ENCODE measurements around the gene PYGO2.

Gene PYGO2

GRCh38 chr1:154953611-154954038 is 8.0 kb downstream of the PYGO2 start:
- Histone ChIP-seq H3K9ac (ENCODE audit: low read length) (peak overlapping the region; percentile 24), H3K4me3 (ENCODE audit: low read length) (no peak overlapping the region), H3K27me3 (ENCODE audit: control insufficient read depth, insufficient read depth, low read length) (no peaks in the 10 kb centered on the region), H3K9me3 (ENCODE audit: control insufficient read depth, low read length) (no peaks in the 10 kb centered on the region), H3K4me1 (ENCODE audit: control insufficient read depth, insufficient read depth, low read length) (peaks cover 36% of the 10 kb centered on the region), H3K36me3 (ENCODE audit: control insufficient read depth, insufficient read depth, low read length) (no peaks in the 10 kb centered on the region)

- no peaks in the 10 kb centered on the region for H3K27me3 ChIP-seq (ENCODE audit: control insufficient read depth, insufficient read depth, low read length)
- peaks cover 5% of the 10 kb centered on the region for H3K36me3 ChIP-seq (ENCODE audit: control insufficient read depth, insufficient read depth, low read length)
- peaks cover 36% of the 10 kb centered on the region for H3K4me1 ChIP-seq (ENCODE audit: control insufficient read depth, insufficient read depth, low read length)
- H3K9me3 ChIP-seq (ENCODE audit: control insufficient read depth, low read length), result no peaks in the 10 kb centered on the region
- no peak overlapping the region for H3K9ac ChIP-seq (ENCODE audit: low read length)
- no peak overlapping the region for H3K4me3 ChIP-seq (ENCODE audit: low read length)
These were observed 8.9 kb downstream of the PYGO2 start for GRCh38 chr1:154952664-154953063.

GRCh38 chr1:154951901-154952657 is 9.5 kb downstream of the PYGO2 start:
- Histone ChIP-seq H3K9ac (ENCODE audit: low read length) (no peak overlapping the region), H3K9me3 (ENCODE audit: control insufficient read depth, low read length) (no peaks in the 10 kb centered on the region), H3K36me3 (ENCODE audit: control insufficient read depth, insufficient read depth, low read length) (peaks cover 8% of the 10 kb centered on the region), H3K4me1 (ENCODE audit: control insufficient read depth, insufficient read depth, low read length) (peaks cover 33% of the 10 kb centered on the region), H3K4me3 (ENCODE audit: low read length) (no peak overlapping the region), H3K27me3 (ENCODE audit: control insufficient read depth, insufficient read depth, low read length) (no peaks in the 10 kb centered on the region)

GRCh38 chr1:154948079-154948478 is 13.5 kb downstream of the PYGO2 start:
- H3K4me3 ChIP-seq (ENCODE audit: low read length), result no peak overlapping the region
- peaks cover 8% of the 10 kb centered on the region for H3K36me3 ChIP-seq (ENCODE audit: control insufficient read depth, insufficient read depth, low read length)
- H3K4me1 ChIP-seq (ENCODE audit: control insufficient read depth, insufficient read depth, low read length), result peaks cover 20% of the 10 kb centered on the region
- H3K9me3 ChIP-seq (ENCODE audit: control insufficient read depth, low read length), result no peaks in the 10 kb centered on the region
- no peaks in the 10 kb centered on the region for H3K27me3 ChIP-seq (ENCODE audit: control insufficient read depth, insufficient read depth, low read length)
- H3K9ac ChIP-seq (ENCODE audit: low read length), result no peak overlapping the region

- peaks cover 36% of the 10 kb centered on the region for H3K4me1 ChIP-seq (ENCODE audit: control insufficient read depth, insufficient read depth, low read length)
- peaks cover 8% of the 10 kb centered on the region for H3K36me3 ChIP-seq (ENCODE audit: control insufficient read depth, insufficient read depth, low read length)
These were observed 15.4 kb downstream of the PYGO2 start for GRCh38 chr1:154945962-154946850.

GRCh38 chr1:154945160-154945961 is 16.2 kb downstream of the PYGO2 start:
- H3K9ac ChIP-seq (ENCODE audit: low read length), result no peak overlapping the region
- peaks cover 43% of the 10 kb centered on the region for H3K4me1 ChIP-seq (ENCODE audit: control insufficient read depth, insufficient read depth, low read length)
- no peaks in the 10 kb centered on the region for H3K9me3 ChIP-seq (ENCODE audit: control insufficient read depth, low read length)
- H3K36me3 ChIP-seq (ENCODE audit: control insufficient read depth, insufficient read depth, low read length), result peaks cover 8% of the 10 kb centered on the region
- no peak overlapping the region for H3K4me3 ChIP-seq (ENCODE audit: low read length)
- H3K27me3 ChIP-seq (ENCODE audit: control insufficient read depth, insufficient read depth, low read length), result no peaks in the 10 kb centered on the region

More at GRCh38 chr1:154945962-154946850, 15.4 kb downstream of the PYGO2 start:
- Histone ChIP-seq H3K9ac (ENCODE audit: low read length) (no peak overlapping the region), H3K27me3 (ENCODE audit: control insufficient read depth, insufficient read depth, low read length) (no peaks in the 10 kb centered on the region), H3K4me3 (ENCODE audit: low read length) (no peak overlapping the region), H3K9me3 (ENCODE audit: control insufficient read depth, low read length) (no peaks in the 10 kb centered on the region)

- peaks cover 8% of the 10 kb centered on the region for H3K36me3 ChIP-seq (ENCODE audit: control insufficient read depth, insufficient read depth, low read length)
- no peak overlapping the region for H3K4me3 ChIP-seq (ENCODE audit: low read length)
- H3K27me3 ChIP-seq (ENCODE audit: control insufficient read depth, insufficient read depth, low read length), result no peaks in the 10 kb centered on the region
- H3K9ac ChIP-seq (ENCODE audit: low read length), result peak overlapping the region; percentile 23
- H3K4me1 ChIP-seq (ENCODE audit: control insufficient read depth, insufficient read depth, low read length), result peaks cover 43% of the 10 kb centered on the region
- no peaks in the 10 kb centered on the region for H3K9me3 ChIP-seq (ENCODE audit: control insufficient read depth, low read length)
These were observed 17.0 kb downstream of the PYGO2 start for GRCh38 chr1:154944401-154945159.

GRCh38 chr1:154943649-154944400 is 17.8 kb downstream of the PYGO2 start:
- H3K4me1 ChIP-seq (ENCODE audit: control insufficient read depth, insufficient read depth, low read length), result peaks cover 43% of the 10 kb centered on the region
- H3K9me3 ChIP-seq (ENCODE audit: control insufficient read depth, low read length), result no peaks in the 10 kb centered on the region
- H3K4me3 ChIP-seq (ENCODE audit: low read length), result no peak overlapping the region
- no peaks in the 10 kb centered on the region for H3K27me3 ChIP-seq (ENCODE audit: control insufficient read depth, insufficient read depth, low read length)
- peaks cover 8% of the 10 kb centered on the region for H3K36me3 ChIP-seq (ENCODE audit: control insufficient read depth, insufficient read depth, low read length)
- H3K9ac ChIP-seq (ENCODE audit: low read length), result peak overlapping the region; percentile 23

- H3K4me3 ChIP-seq (ENCODE audit: low read length), result no peak overlapping the region
- peak overlapping the region; percentile 50 for H3K9ac ChIP-seq (ENCODE audit: low read length)
- no peaks in the 10 kb centered on the region for H3K27me3 ChIP-seq (ENCODE audit: control insufficient read depth, insufficient read depth, low read length)
- H3K9me3 ChIP-seq (ENCODE audit: control insufficient read depth, low read length), result no peaks in the 10 kb centered on the region
- H3K36me3 ChIP-seq (ENCODE audit: control insufficient read depth, insufficient read depth, low read length), result no peaks in the 10 kb centered on the region
- H3K4me1 ChIP-seq (ENCODE audit: control insufficient read depth, insufficient read depth, low read length), result peaks cover 53% of the 10 kb centered on the region
These were observed 20.1 kb downstream of the PYGO2 start for GRCh38 chr1:154941333-154942013.

GRCh38 chr1:154940651-154941194 is 20.9 kb downstream of the PYGO2 start:
- Histone ChIP-seq H3K9me3 (ENCODE audit: control insufficient read depth, low read length) (no peaks in the 10 kb centered on the region), H3K4me1 (ENCODE audit: control insufficient read depth, insufficient read depth, low read length) (peaks cover 60% of the 10 kb centered on the region), H3K4me3 (ENCODE audit: low read length) (no peak overlapping the region), H3K36me3 (ENCODE audit: control insufficient read depth, insufficient read depth, low read length) (no peaks in the 10 kb centered on the region), H3K9ac (ENCODE audit: low read length) (peak overlapping the region; percentile 8), H3K27me3 (ENCODE audit: control insufficient read depth, insufficient read depth, low read length) (no peaks in the 10 kb centered on the region)

Measured in mucosa of stomach (tissue), 1 donor.